Chondrocyte (in vitro differentiated cells): ENCODE results near the gene KIF16B. TPM values are rescaled to one million over a fixed set of nuclear protein-coding genes. Genes with fewer than 3 reads are reported as not detected.

Experiments
- DNase-seq: peaks from one replicate; pipeline ENCODE4 v3.0.0; 2021; ENCODE audit warnings: mixed read lengths, low spot score
- H3K27ac Mint-ChIP-seq: one replicate; pipeline ENCODE4 v1.8.0; 2021; ENCODE audit warnings: mild to moderate bottlenecking, moderate library complexity, mixed read lengths; ENCODE audit not compliant: unreplicated experiment
- H3K27me3 Mint-ChIP-seq: 2 replicates; pipeline ENCODE4 v1.8.0; 2021; ENCODE audit warnings: low read depth, mixed read lengths
- H3K36me3 Mint-ChIP-seq: 2 replicates; pipeline ENCODE4 v1.8.0; 2021; ENCODE audit warnings: low read depth, mixed read lengths
- H3K4me1 Mint-ChIP-seq: 2 replicates; pipeline ENCODE4 v1.8.0; 2021; ENCODE audit warnings: low read depth, mild to moderate bottlenecking, mixed read lengths
- H3K4me3 Mint-ChIP-seq: one replicate; pipeline ENCODE4 v1.8.0; 2021; ENCODE audit warnings: mild to moderate bottlenecking, moderate library complexity, mixed read lengths; ENCODE audit not compliant: unreplicated experiment
- H3K9me3 Mint-ChIP-seq: 2 replicates; pipeline ENCODE4 v1.8.0; 2021; ENCODE audit warnings: low read depth, mixed read lengths
- CTCF ChIP-seq: fragments of 200-600 bp; sonication (generic); IDR thresholded peaks from 2 replicates; pipeline ENCODE4 v1.5.0; 2021; ENCODE audit warnings: antibody characterized with exemption, mild to moderate bottlenecking, moderate library complexity
- total RNA-seq: library from RNA; stranded (reverse); gene quantifications from 3 replicates; pipeline ENCODE4 v1.2.1, GENCODE V29; 2021

The KIF16B gene
- total RNA-seq, 1 donor from 2014 or later = 11.2 TPM

- H3K4me3 Mint-ChIP-seq = no peak overlapping the region
- no peak for DNase-seq
- no peaks in the 10 kb centered on the region for H3K36me3 Mint-ChIP-seq
- H3K9me3 Mint-ChIP-seq = no peaks in the 10 kb centered on the region
- H3K27me3 Mint-ChIP-seq = no peaks in the 10 kb centered on the region
- TF ChIP-seq CTCF = no peak
- H3K4me1 Mint-ChIP-seq = peaks cover 10% of the 10 kb centered on the region
- H3K27ac Mint-ChIP-seq = no peak overlapping the region
These were observed 32.0 kb downstream of the KIF16B start for GRCh38 chr20:16541226-16541625.

DNA sequence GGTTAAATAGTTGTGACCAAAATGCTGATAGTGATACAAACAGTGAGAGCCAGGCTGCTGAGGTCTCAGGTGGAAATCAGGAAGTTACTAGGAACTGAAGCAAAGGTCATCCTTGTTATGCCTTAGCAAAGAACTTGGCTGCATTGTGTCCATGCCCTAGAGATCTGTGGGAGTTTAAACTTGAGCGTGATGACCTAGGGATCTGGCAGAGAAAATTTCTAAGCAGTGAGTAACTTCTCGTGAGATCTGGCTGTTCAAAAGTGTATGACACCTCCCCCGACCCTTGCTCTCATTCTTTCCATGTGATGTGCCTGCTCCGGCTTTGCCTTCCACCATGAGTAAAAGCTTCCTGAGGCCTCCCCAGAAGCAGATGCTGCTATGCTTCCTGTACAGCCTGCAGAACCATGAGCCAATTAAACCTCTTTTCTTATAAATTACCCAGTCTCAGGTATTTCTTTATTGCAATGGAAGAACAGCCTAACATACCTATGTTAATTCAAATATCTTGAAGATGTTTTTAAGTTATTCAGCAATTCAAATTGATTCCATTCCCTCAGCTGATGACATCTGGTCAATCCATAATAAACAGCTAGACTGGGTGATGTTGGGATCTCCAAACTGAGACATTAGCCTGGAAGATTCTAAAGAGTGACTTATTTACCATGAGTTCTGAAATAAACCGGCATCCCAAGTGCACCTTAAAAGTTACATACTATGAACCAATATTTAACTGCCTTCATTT, 33.8 kb downstream of the KIF16B start:
- no peak for DNase-seq
- peaks cover 8% of the 10 kb centered on the region for H3K4me1 Mint-ChIP-seq
- no peak overlapping the region for H3K27ac Mint-ChIP-seq
- no peak for TF ChIP-seq CTCF
- H3K36me3 Mint-ChIP-seq = no peaks in the 10 kb centered on the region
- H3K27me3 Mint-ChIP-seq = no peaks in the 10 kb centered on the region
- H3K9me3 Mint-ChIP-seq = no peaks in the 10 kb centered on the region
- H3K4me3 Mint-ChIP-seq = no peak overlapping the region

DNA sequence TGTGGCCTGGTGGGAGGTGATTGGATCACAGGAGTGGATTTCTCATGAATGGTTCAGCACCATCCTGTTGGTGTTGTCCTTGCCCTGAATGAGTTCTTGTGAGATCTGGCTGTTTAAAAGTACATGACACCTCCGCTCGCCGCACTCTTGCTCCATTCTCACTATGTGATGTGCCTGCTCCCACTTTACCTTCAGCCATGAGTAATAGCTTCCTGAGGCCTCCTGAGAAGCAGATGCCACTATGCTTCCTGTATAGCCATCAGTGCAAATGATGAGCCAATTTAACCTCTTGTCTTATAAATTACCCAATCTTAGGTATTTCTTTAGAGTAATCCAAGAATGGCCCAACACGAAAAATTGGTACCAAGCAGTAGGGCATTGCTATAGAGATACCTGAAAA, 34.5 kb downstream of the KIF16B start:
- H3K36me3 Mint-ChIP-seq = no peaks in the 10 kb centered on the region
- H3K27ac Mint-ChIP-seq = no peak overlapping the region
- H3K27me3 Mint-ChIP-seq = no peaks in the 10 kb centered on the region
- no peak for DNase-seq
- no peak overlapping the region for H3K4me3 Mint-ChIP-seq
- no peak for TF ChIP-seq CTCF
- H3K9me3 Mint-ChIP-seq = no peaks in the 10 kb centered on the region
- H3K4me1 Mint-ChIP-seq = peaks cover 8% of the 10 kb centered on the region

DNA sequence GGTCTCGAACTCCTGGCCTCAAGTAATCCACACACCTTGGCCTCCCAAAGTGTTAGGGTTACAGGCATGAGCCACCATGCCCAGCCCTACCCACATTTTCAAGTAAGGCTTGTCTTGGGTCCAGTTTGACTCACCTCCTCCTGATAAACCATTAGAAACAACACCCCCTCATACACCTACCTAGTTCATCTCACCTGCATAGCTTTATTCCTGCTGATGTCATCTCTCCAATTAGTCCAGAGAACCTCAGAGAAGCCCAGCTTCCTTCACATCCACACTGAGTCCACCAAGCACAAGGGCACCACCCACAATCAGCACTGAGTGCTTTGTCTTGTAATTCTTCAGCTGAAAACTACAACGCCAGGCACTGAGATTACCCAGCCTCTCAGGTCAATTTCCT, 35.3 kb downstream of the KIF16B start:
- H3K4me1 Mint-ChIP-seq = peaks cover 8% of the 10 kb centered on the region
- no peak for TF ChIP-seq CTCF
- H3K27me3 Mint-ChIP-seq = no peaks in the 10 kb centered on the region
- no peak for DNase-seq
- H3K9me3 Mint-ChIP-seq = no peaks in the 10 kb centered on the region
- no peaks in the 10 kb centered on the region for H3K36me3 Mint-ChIP-seq
- H3K4me3 Mint-ChIP-seq = no peak overlapping the region
- no peak overlapping the region for H3K27ac Mint-ChIP-seq

DNA sequence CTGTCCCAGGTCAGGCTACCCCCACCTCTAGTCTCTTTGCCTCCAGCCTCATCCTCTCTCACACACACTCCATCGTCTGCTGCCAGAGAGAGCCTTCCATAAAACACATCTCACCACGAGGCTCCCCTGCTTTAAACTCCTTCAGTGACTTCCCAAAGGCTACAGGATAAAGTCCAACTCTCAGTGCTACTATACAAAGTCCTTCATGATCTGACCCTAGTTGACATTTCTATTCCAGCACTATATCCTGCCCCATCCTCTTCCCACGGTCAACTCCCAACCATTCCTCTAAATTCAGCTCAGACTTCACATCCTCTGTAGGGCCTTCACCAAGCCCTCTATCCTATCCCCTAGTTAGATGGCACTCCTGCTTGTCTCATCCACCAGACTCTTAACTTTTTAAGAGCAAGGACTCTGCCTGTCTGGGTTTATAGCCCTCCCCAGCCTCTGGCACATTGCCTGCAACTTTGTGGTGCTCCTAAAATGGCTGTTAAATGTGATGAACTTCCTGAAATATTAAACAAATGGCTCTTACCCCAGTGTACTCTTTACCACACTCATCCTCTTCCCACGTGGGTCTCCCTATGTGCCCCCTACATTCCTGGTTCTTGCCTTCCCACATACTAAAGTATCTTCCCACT, 36.1 kb downstream of the KIF16B start:
- no peak for TF ChIP-seq CTCF
- no peaks in the 10 kb centered on the region for H3K27me3 Mint-ChIP-seq
- H3K36me3 Mint-ChIP-seq = no peaks in the 10 kb centered on the region
- no peak overlapping the region for H3K27ac Mint-ChIP-seq
- no peak overlapping the region for H3K4me3 Mint-ChIP-seq
- H3K4me1 Mint-ChIP-seq = peaks cover 8% of the 10 kb centered on the region
- H3K9me3 Mint-ChIP-seq = no peaks in the 10 kb centered on the region
- no peak for DNase-seq
